Vagina (tissue), 2 donors: ENCODE data around the gene MTERF2.

Source experiments
- CTCF ChIP-seq, 3 experiments: fragments of 450-650 bp in 2 of 3; fragments of 200-600 bp in 1 of 3; sonication (generic) in 1 of 3; IDR thresholded peaks; one replicate each; pipeline ENCODE4 v1.5.1; 2017 to 2019; ENCODE audit warnings: antibody characterized with exemption in 3 of 3, mild to moderate bottlenecking in 2 of 3, moderate library complexity in 2 of 3
- POLR2A ChIP-seq, 2 donors: fragments of 450-650 bp; IDR thresholded peaks; one replicate each; pipeline ENCODE4 v1.6.1; 2017; ENCODE audit warnings: antibody characterized with exemption in 2 of 2, mild to moderate bottlenecking in 2 of 2, moderate library complexity in 2 of 2

DNA sequence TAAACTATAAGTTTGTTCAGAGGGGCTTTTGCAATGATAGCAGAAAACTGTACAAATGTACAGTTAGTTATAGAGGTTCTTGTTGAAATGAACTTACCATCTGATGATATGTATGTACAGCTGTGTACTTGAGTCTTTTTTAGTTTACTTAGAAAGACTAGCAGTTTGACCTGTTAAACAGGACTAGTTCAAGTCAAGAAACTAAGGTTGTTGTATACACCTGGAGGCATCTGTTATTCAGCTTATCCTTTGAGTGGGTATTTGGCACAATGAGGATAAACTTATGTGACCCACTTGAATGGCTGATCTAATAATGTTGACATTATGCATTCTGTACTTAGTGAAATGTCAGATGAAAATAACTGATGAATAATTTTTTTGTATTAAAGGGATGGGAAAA lies 13.4 kb downstream of the MTERF2 start:
- no peak for TF ChIP-seq CTCF (IDR thresholded peaks at IDR 0.05)
- no peak for TF ChIP-seq POLR2A (IDR thresholded peaks at IDR 0.05)
